K562 (cell line): ENCODE results near the gene B3GALNT2. TPM values are rescaled to one million over a fixed set of nuclear protein-coding genes. Genes with fewer than 3 reads are reported as not detected.

ENCODE experiments used
- ATAC-seq: fragments of 200-7000 bp; cut with Tn5 transposase; 3 replicates; pipeline ENCODE4 v1.9.1; 2020; ENCODE audit warnings: moderate library complexity
- BruUV-seq: library from RNA; stranded (reverse); fragments of 400-500 nt; replicated peaks from 2 replicates; lab custom pipeline; 2021; lab: Mats Ljungman, UMichigan
- CTCF ChIA-PET: fragments of 300-600 bp; formaldehyde crosslinking; extraction: SDS; loops from one replicate; lab custom pipeline; 2021; ENCODE audit warnings: low intra/inter-chr PET ratio; lab: Yijun Ruan, JAX
- POLR2A ChIA-PET: fragments of 300-600, 350-650 bp; sonication (Branson Sonifier 250); formaldehyde crosslinking; extraction: SDS; loops from one replicate; lab custom pipeline; 2021; ENCODE audit warnings: antibody characterized with exemption, inconsistent platforms; lab: Yijun Ruan, JAX
- DNase-seq, 4 experiments: peaks; one replicate each; pipeline versions ENCODE4 v3.0.0 to v3.0.0-alpha.2; 2011 to 2018; ENCODE audit warnings: low spot score in 3 of 4, mixed read lengths in 3 of 4; ENCODE audit errors: extremely low read depth in 1 of 4
- FAIRE-seq: peaks from 2 replicates; lab custom pipeline; 2011; peaks lifted over from hg19 to GRCh38; lab: Jason Lieb, UNC
- H2AFZ ChIP-seq: 2 replicates; pipeline ENCODE4 v1.6.0; 2011; ENCODE audit warnings: low read depth, low read length, control low read depth, inconsistent platforms
- H3K27ac ChIP-seq: fragments of 200-600 bp; 3 replicates; pipeline ENCODE4 v1.8.0; 2011; ENCODE audit warnings: low read depth, mild to moderate bottlenecking, control low read depth, inconsistent platforms, low read length, moderate library complexity, mixed read lengths; ENCODE audit errors: extremely low read depth
- H3K27me3 ChIP-seq, 2 experiments: fragments of 300-600 bp in 1 of 2; 2 replicates in 1 of 2; 3 replicates in 1 of 2; pipeline versions ENCODE4 v1.6.0 to v1.8.0; 2011; ENCODE audit warnings: inconsistent platforms in 2 of 2, low read length in 2 of 2, mild to moderate bottlenecking in 1 of 2, mixed read lengths in 1 of 2, moderate library complexity in 1 of 2; ENCODE audit not compliant: control insufficient read depth in 2 of 2, insufficient read depth in 2 of 2
- H3K36me3 ChIP-seq: fragments of 300-600 bp; 3 replicates; pipeline ENCODE4 v1.8.0; 2011; ENCODE audit warnings: mild to moderate bottlenecking, low read length, inconsistent platforms; ENCODE audit not compliant: control insufficient read depth, insufficient read depth
- H3K4me1 ChIP-seq, 2 experiments: fragments of 200-600 bp in 1 of 2; replicated peaks in 1 of 2; 2 replicates in 1 of 2; 3 replicates in 1 of 2; pipeline versions ENCODE4 v1.5.1 to v1.8.0; 2011; ENCODE audit warnings: inconsistent platforms in 2 of 2, low read length in 2 of 2, mild to moderate bottlenecking in 1 of 2, mixed read lengths in 1 of 2, moderate library complexity in 1 of 2; ENCODE audit not compliant: control insufficient read depth in 2 of 2, insufficient read depth in 2 of 2
- H3K4me2 ChIP-seq: 2 replicates; pipeline ENCODE4 v1.6.1; 2011; ENCODE audit warnings: low read length, control low read depth, inconsistent platforms, mixed read lengths; ENCODE audit not compliant: insufficient read depth
- H3K4me3 ChIP-seq: fragments of 200-600 bp; sonication (generic), shearing (Covaris generic); 2 replicates; pipeline ENCODE4 v1.5.1; 2016; ENCODE audit warnings: control low read depth, inconsistent platforms
- H3K79me2 ChIP-seq: fragments of 200-600 bp; 3 replicates; pipeline ENCODE4 v1.8.0; 2011; ENCODE audit warnings: low read length, inconsistent platforms; ENCODE audit not compliant: control insufficient read depth, insufficient read depth
- H3K9ac ChIP-seq, 2 experiments: 2 replicates each; pipeline versions ENCODE4 v1.6.0 to v1.6.1; 2011; ENCODE audit warnings: low read depth in 2 of 2, low read length in 2 of 2, control low read depth in 1 of 2, inconsistent platforms in 1 of 2, mild to moderate bottlenecking in 1 of 2, mixed read lengths in 1 of 2; ENCODE audit not compliant: insufficient read depth in 1 of 2
- H3K9me1 ChIP-seq: one replicate; pipeline ENCODE4 v1.6.0; 2011; ENCODE audit warnings: inconsistent platforms, mild to moderate bottlenecking, low read length, moderate library complexity; ENCODE audit not compliant: control insufficient read depth, insufficient read depth
- H3K9me3 ChIP-seq: replicated peaks from 2 replicates; pipeline ENCODE4 v1.5.1; 2011; ENCODE audit warnings: low read depth, low read length, inconsistent platforms; ENCODE audit not compliant: control insufficient read depth, insufficient read depth
- H4K20me1 ChIP-seq: replicated peaks from 2 replicates; pipeline ENCODE4 v1.6.1; 2011; ENCODE audit warnings: low read length, inconsistent platforms, mixed read lengths; ENCODE audit not compliant: control insufficient read depth, insufficient read depth
- CHCHD3 ChIP-seq: fragments of 250-450 bp; sonication (Bioruptor Pico); IDR thresholded peaks from 2 replicates; pipeline ENCODE4 v2.1.2; 2022; ENCODE audit warnings: mild to moderate bottlenecking
- CREBBP ChIP-seq: IDR thresholded peaks from one replicate; pipeline ENCODE4 v1.6.1; 2012; ENCODE audit warnings: low read depth, mild to moderate bottlenecking, control low read depth, inconsistent platforms, low read length
- FOXA3 ChIP-seq, 2 experiments: fragments of 450-650 bp in 1 of 2; sonication (generic) in 1 of 2; formaldehyde crosslinking; IDR thresholded peaks in 1 of 2; conservative IDR thresholded peaks in 1 of 2; 2 replicates each; pipeline versions ENCODE4 v1.4.0 to v1.8.0; 2020 to 2022; ENCODE audit warnings: mild to moderate bottlenecking in 2 of 2, missing genetic modification reagents in 1 of 2
- MCM7 ChIP-seq, 2 experiments: fragments of 450-650 bp; IDR thresholded peaks; 2 replicates each; pipeline ENCODE4 v1.6.1; 2016 to 2018
- MYNN ChIP-seq, 2 experiments: sonication (generic); formaldehyde crosslinking in 1 of 2; IDR thresholded peaks; 2 replicates each; pipeline versions ENCODE4 v1.5.0 to v1.6.1; 2016 to 2020; ENCODE audit warnings: antibody characterized with exemption in 1 of 2, missing genetic modification reagents in 1 of 2
- SLC30A9 ChIP-seq: fragments of 250-450 bp; sonication (Bioruptor Pico); IDR thresholded peaks from 2 replicates; pipeline ENCODE4 v1.8.0; 2022; ENCODE audit warnings: mild to moderate bottlenecking, moderate library complexity
- SRSF1 ChIP-seq: fragments of 200-400 bp; formaldehyde crosslinking; IDR thresholded peaks from 2 replicates; pipeline ENCODE4 v1.6.1; 2017; ENCODE audit warnings: mild to moderate bottlenecking, low read depth, low read length, moderate library complexity
- SRSF9 ChIP-seq: fragments of 200-400 bp; formaldehyde crosslinking; IDR thresholded peaks from 2 replicates; pipeline ENCODE4 v1.6.1; 2017; ENCODE audit warnings: low read depth, low read length, borderline replicate concordance
- WGBS: fragments of 100-300 bp; shearing (Covaris generic); methylation state at CpG from one replicate; pipeline ENCODE4 v1.1.6; 2016; ENCODE audit warnings: low coverage, mixed read lengths; ENCODE audit not compliant: insufficient coverage; ENCODE audit errors: missing lambda C conversion rate; 5-methylcytosine and 5-hydroxymethylcytosine counted together
- in situ Hi-C: fragments of 300-500 bp; cut with MboI; formaldehyde crosslinking; loops from 4 replicates; pipeline ENCODE4 v1.15.0; 2018; ENCODE audit warnings: inconsistent platforms, mixed read lengths
- intact Hi-C: fragments of 100-400 bp; cut with micrococcal nuclease; formaldehyde crosslinking; loops from 2 replicates; pipeline ENCODE4 v1.14.2; 2022
- polyA plus RNA-seq, 8 experiments: library from polyadenylated mRNA; depleted of rRNA in 4 of 8; stranded (reverse) in 5 of 8; unstranded in 3 of 8; fragments of >200 nt; fragmentation: Nextera tagmentation in 2 of 8; fragmentation: Illumina TruSeq in 1 of 8; extraction: Ambion mirVana in 2 of 8; extraction: Trizol in 1 of 8; gene quantifications; 2 replicates each; pipeline versions ENCODE4 v1.2.1 to v1.2.3, GENCODE V29; 2011 to 2014; ENCODE audit warnings: inconsistent platforms in 1 of 8, missing spikeins in 1 of 8
- total RNA-seq, 7 experiments: library from RNA; depleted of rRNA in 6 of 7; stranded (reverse); fragments of >200 nt in 6 of 7; fragmentation: Illumina TruSeq in 2 of 7; extraction: Trizol in 2 of 7; gene quantifications; 2 replicates each; pipeline versions ENCODE4 v1.2.1 to v1.2.3, GENCODE V29; 2011 to 2021; ENCODE audit warnings: low replicate concordance in 1 of 7
- TF ChIP-seq, protein P1 (sequence below): fragments of 450-650 bp; IDR thresholded peaks from 2 replicates; pipeline ENCODE4 v1.6.1; 2016; ENCODE audit warnings: mild to moderate bottlenecking, moderate library complexity
- TF ChIP-seq, protein P2 (sequence below): fragments of 450-650 bp; formaldehyde crosslinking; IDR thresholded peaks from 2 replicates; pipeline ENCODE4 v1.4.0; 2020; ENCODE audit warnings: mild to moderate bottlenecking, moderate library complexity

Gene B3GALNT2
- total and polyA plus RNA-seq, 9 of the 15 experiments (the other 6 are each of a cell fraction or from before 2014, with no cell fraction given): 2.0 to 31.7 (median 22.9) TPM

DNA sequence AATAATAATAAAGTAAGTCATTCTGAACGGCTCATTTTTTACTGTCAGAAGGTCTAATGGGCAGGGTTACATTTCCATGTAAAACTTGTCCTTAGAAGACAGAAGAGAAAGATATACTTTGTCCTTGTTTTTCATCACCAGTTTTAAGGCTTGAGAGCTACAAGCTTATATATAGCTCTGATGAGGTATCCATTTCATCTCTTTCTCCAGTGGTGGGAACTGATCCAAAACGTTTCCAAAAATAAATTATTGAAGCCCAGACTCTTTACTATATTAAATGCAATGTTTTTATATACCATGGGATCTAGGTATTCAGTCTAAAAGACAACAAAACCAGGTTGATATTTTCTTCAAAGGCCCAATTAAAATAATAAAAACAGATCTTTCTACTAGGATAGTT lies 8.7 kb downstream of the B3GALNT2 start:
- DNase-seq: no peak
- Histone ChIP-seq H3K27ac (no peak overlapping the region), H2AFZ (no peak overlapping the region), H3K9ac (no peak overlapping the region), H3K4me3 (no peak overlapping the region), H3K36me3 (peaks cover 55% of the 10 kb centered on the region), H3K9me1 (no peaks in the 10 kb centered on the region), H3K79me2 (peaks cover 37% of the 10 kb centered on the region), H3K4me2 (no peak overlapping the region), H3K27me3 (no peaks in the 10 kb centered on the region), H4K20me1 (no peaks in the 10 kb centered on the region), H3K4me1 (peaks cover 3 to 8% of the 10 kb centered on the region in 2 experiments; a peak in 2 of 5 replicates), H3K9me3 (no peaks in the 10 kb centered on the region)
- intact Hi-C loops: no loop called here
- no peak for ATAC-seq
- ChIA-PET POLR2A (interaction anchor here (0.6 to 4.2 kb wide), 5 partner anchors 8 to 137 kb away, joined by 3 to 29 read pairs (median 4); partner anchors contain the start of gene B3GALNT2), CTCF (no interaction called here)
- FAIRE-seq: no peak
- in situ Hi-C loops: no loop called here
- no TSS peak for BruUV-seq
- WGBS: 58% methylated on average over 2 of the region's 2 CpGs
- TF ChIP-seq CREBBP (no peak), MYNN (IDR thresholded peaks at IDR 0.05) (no peak), MYNN (CRISPR knock-in tag; IDR thresholded peaks at IDR 0.05) (no peak), SRSF1 (no peak), CHCHD3 (no peak), MCM7 (IDR thresholded peaks at IDR 0.05) (no peak), SLC30A9 (no peak), SRSF9 (no peak), FOXA3 (CRISPR knock-in tag; conservative IDR thresholded peaks at IDR 0.05 in 1 of 2, IDR thresholded peaks at IDR 0.05 in 1 of 2) (no peak)
- TF ChIP-seq, protein P1, sequence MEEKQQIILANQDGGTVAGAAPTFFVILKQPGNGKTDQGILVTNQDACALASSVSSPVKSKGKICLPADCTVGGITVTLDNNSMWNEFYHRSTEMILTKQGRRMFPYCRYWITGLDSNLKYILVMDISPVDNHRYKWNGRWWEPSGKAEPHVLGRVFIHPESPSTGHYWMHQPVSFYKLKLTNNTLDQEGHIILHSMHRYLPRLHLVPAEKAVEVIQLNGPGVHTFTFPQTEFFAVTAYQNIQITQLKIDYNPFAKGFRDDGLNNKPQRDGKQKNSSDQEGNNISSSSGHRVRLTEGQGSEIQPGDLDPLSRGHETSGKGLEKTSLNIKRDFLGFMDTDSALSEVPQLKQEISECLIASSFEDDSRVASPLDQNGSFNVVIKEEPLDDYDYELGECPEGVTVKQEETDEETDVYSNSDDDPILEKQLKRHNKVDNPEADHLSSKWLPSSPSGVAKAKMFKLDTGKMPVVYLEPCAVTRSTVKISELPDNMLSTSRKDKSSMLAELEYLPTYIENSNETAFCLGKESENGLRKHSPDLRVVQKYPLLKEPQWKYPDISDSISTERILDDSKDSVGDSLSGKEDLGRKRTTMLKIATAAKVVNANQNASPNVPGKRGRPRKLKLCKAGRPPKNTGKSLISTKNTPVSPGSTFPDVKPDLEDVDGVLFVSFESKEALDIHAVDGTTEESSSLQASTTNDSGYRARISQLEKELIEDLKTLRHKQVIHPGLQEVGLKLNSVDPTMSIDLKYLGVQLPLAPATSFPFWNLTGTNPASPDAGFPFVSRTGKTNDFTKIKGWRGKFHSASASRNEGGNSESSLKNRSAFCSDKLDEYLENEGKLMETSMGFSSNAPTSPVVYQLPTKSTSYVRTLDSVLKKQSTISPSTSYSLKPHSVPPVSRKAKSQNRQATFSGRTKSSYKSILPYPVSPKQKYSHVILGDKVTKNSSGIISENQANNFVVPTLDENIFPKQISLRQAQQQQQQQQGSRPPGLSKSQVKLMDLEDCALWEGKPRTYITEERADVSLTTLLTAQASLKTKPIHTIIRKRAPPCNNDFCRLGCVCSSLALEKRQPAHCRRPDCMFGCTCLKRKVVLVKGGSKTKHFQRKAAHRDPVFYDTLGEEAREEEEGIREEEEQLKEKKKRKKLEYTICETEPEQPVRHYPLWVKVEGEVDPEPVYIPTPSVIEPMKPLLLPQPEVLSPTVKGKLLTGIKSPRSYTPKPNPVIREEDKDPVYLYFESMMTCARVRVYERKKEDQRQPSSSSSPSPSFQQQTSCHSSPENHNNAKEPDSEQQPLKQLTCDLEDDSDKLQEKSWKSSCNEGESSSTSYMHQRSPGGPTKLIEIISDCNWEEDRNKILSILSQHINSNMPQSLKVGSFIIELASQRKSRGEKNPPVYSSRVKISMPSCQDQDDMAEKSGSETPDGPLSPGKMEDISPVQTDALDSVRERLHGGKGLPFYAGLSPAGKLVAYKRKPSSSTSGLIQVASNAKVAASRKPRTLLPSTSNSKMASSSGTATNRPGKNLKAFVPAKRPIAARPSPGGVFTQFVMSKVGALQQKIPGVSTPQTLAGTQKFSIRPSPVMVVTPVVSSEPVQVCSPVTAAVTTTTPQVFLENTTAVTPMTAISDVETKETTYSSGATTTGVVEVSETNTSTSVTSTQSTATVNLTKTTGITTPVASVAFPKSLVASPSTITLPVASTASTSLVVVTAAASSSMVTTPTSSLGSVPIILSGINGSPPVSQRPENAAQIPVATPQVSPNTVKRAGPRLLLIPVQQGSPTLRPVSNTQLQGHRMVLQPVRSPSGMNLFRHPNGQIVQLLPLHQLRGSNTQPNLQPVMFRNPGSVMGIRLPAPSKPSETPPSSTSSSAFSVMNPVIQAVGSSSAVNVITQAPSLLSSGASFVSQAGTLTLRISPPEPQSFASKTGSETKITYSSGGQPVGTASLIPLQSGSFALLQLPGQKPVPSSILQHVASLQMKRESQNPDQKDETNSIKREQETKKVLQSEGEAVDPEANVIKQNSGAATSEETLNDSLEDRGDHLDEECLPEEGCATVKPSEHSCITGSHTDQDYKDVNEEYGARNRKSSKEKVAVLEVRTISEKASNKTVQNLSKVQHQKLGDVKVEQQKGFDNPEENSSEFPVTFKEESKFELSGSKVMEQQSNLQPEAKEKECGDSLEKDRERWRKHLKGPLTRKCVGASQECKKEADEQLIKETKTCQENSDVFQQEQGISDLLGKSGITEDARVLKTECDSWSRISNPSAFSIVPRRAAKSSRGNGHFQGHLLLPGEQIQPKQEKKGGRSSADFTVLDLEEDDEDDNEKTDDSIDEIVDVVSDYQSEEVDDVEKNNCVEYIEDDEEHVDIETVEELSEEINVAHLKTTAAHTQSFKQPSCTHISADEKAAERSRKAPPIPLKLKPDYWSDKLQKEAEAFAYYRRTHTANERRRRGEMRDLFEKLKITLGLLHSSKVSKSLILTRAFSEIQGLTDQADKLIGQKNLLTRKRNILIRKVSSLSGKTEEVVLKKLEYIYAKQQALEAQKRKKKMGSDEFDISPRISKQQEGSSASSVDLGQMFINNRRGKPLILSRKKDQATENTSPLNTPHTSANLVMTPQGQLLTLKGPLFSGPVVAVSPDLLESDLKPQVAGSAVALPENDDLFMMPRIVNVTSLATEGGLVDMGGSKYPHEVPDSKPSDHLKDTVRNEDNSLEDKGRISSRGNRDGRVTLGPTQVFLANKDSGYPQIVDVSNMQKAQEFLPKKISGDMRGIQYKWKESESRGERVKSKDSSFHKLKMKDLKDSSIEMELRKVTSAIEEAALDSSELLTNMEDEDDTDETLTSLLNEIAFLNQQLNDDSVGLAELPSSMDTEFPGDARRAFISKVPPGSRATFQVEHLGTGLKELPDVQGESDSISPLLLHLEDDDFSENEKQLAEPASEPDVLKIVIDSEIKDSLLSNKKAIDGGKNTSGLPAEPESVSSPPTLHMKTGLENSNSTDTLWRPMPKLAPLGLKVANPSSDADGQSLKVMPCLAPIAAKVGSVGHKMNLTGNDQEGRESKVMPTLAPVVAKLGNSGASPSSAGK: no peak
- TF ChIP-seq, protein P2, sequence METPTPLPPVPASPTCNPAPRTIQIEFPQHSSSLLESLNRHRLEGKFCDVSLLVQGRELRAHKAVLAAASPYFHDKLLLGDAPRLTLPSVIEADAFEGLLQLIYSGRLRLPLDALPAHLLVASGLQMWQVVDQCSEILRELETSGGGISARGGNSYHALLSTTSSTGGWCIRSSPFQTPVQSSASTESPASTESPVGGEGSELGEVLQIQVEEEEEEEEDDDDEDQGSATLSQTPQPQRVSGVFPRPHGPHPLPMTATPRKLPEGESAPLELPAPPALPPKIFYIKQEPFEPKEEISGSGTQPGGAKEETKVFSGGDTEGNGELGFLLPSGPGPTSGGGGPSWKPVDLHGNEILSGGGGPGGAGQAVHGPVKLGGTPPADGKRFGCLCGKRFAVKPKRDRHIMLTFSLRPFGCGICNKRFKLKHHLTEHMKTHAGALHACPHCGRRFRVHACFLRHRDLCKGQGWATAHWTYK (CRISPR knock-in tag): no peak
